HG02678 (cell line): Measurements from ENCODE around the gene SLC38A8.

Experiments used
- ATAC-seq: cut with Tn5 transposase; IDR thresholded peaks from one replicate; pipeline ENCODE4 v1.9.1; 2021; ENCODE audit warnings: mild to moderate bottlenecking, moderate library complexity; ENCODE audit not compliant: unreplicated experiment

The SLC38A8 gene

GRCh38 chr16:84068783-84069462, 26.3 kb upstream of the SLC38A8 start:
- no peak for ATAC-seq

GRCh38 chr16:84068041-84068440, 25.4 kb upstream of the SLC38A8 start:
- no peak for ATAC-seq

- ATAC-seq = no peak
Observed at GRCh38 chr16:84067640-84068039, 25.0 kb upstream of the SLC38A8 start.

- ATAC-seq = no peak
Observed at GRCh38 chr16:84065536-84066132, 23.0 kb upstream of the SLC38A8 start.

GRCh38 chr16:84063980-84064379, 21.4 kb upstream of the SLC38A8 start:
- ATAC-seq = no peak

- no peak for ATAC-seq
Observed at GRCh38 chr16:84062734-84063640, 20.4 kb upstream of the SLC38A8 start.

- no peak for ATAC-seq
Observed at GRCh38 chr16:84061236-84061819, 18.7 kb upstream of the SLC38A8 start.

GRCh38 chr16:84059946-84060901, 17.6 kb upstream of the SLC38A8 start:
- no peak for ATAC-seq

GRCh38 chr16:84059111-84059510, 16.5 kb upstream of the SLC38A8 start:
- ATAC-seq = no peak

- ATAC-seq = no peak
Observed at GRCh38 chr16:84058664-84059063, 16.1 kb upstream of the SLC38A8 start.

GRCh38 chr16:84058211-84058610, 15.6 kb upstream of the SLC38A8 start:
- no peak for ATAC-seq

- no peak for ATAC-seq
Observed at GRCh38 chr16:84056933-84057332, 14.3 kb upstream of the SLC38A8 start.

GRCh38 chr16:84055801-84056634, 13.4 kb upstream of the SLC38A8 start:
- no peak for ATAC-seq

GRCh38 chr16:84055366-84055765, 12.8 kb upstream of the SLC38A8 start:
- ATAC-seq = no peak

- ATAC-seq = no peak
Observed at GRCh38 chr16:84054916-84055315, 12.3 kb upstream of the SLC38A8 start.

GRCh38 chr16:84054271-84054670, 11.7 kb upstream of the SLC38A8 start:
- ATAC-seq = no peak

GRCh38 chr16:84053237-84053636, 10.6 kb upstream of the SLC38A8 start:
- ATAC-seq = no peak

GRCh38 chr16:84052071-84052622, 9.6 kb upstream of the SLC38A8 start:
- ATAC-seq = no peak

- no peak for ATAC-seq
Observed at GRCh38 chr16:84050316-84050715, 7.7 kb upstream of the SLC38A8 start.
